Measurements from ENCODE around the gene AFG3L2. TPM values are rescaled to one million over a fixed set of nuclear protein-coding genes. Genes with fewer than 3 reads are reported as not detected.
A peak's percentile ranks its signal among the peaks of the same experiment; 100 is the strongest.

Gene AFG3L2
- total RNA-seq, 1 donor from 2014 or later, result 74.6 TPM

DNA sequence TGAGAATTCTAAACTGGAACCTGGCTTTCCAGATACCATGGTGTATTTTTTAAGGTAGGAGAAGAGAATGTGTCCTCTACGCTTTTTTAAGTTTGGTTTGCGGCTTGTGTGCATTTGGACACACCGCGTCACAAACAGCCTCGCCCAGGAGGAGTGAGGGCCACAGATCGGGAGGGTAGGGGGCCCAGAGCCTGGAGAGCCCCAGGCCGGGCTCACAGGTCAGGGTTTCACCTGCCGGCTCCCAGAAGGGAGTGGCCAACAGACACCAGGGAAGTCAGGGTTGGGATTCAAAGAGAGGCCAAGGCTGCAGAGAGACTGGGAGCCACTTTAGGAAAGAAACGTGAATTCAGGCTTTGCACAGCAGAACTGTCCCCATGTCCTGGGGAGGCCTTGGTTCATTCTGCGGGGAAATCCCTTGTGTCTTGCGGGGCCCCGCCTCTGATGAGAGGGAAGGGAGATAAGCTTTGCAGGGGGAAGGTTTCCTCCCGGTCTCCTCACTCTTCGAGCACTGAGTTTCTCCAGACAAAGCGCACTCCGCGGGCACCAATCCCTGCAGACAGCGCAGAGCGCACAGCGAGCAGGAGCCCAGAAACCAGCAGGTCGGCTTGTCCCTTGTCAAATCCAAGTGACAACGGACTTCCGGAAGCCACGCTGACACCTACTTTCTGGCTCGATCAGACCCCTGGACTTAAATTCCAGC is 70.9 kb downstream of the AFG3L2 start:
- Mint-ChIP-seq H3K27me3 (peaks cover 35% of the 10 kb centered on the region), H3K4me3 (peak overlapping the region; percentile 85)
- DNase-seq, result no peak

GRCh38 chr18:12305211-12305610 is 71.8 kb downstream of the AFG3L2 start:
- DNase-seq, result no peak
- peaks cover 39% of the 10 kb centered on the region for H3K27me3 Mint-ChIP-seq
- no peak overlapping the region for H3K27ac Mint-ChIP-seq
- no peak overlapping the region for H3K4me3 Mint-ChIP-seq
- H3K36me3 Mint-ChIP-seq (ENCODE audit: low read depth), result peaks cover 6% of the 10 kb centered on the region
- intact Hi-C loops (cut with micrococcal nuclease), result no loop called here
- H3K9me3 Mint-ChIP-seq, result no peaks in the 10 kb centered on the region
- H3K4me1 Mint-ChIP-seq, result peaks cover 16% of the 10 kb centered on the region

More for the DNA sequence above, 70.9 kb downstream of the AFG3L2 start:
- peaks cover 16% of the 10 kb centered on the region for H3K4me1 Mint-ChIP-seq
- no peaks in the 10 kb centered on the region for H3K9me3 Mint-ChIP-seq
- peaks cover 11% of the 10 kb centered on the region for H3K36me3 Mint-ChIP-seq (ENCODE audit: low read depth)
- H3K27ac Mint-ChIP-seq, result no peak overlapping the region
- intact Hi-C loops (cut with micrococcal nuclease), result no loop called here

DNA sequence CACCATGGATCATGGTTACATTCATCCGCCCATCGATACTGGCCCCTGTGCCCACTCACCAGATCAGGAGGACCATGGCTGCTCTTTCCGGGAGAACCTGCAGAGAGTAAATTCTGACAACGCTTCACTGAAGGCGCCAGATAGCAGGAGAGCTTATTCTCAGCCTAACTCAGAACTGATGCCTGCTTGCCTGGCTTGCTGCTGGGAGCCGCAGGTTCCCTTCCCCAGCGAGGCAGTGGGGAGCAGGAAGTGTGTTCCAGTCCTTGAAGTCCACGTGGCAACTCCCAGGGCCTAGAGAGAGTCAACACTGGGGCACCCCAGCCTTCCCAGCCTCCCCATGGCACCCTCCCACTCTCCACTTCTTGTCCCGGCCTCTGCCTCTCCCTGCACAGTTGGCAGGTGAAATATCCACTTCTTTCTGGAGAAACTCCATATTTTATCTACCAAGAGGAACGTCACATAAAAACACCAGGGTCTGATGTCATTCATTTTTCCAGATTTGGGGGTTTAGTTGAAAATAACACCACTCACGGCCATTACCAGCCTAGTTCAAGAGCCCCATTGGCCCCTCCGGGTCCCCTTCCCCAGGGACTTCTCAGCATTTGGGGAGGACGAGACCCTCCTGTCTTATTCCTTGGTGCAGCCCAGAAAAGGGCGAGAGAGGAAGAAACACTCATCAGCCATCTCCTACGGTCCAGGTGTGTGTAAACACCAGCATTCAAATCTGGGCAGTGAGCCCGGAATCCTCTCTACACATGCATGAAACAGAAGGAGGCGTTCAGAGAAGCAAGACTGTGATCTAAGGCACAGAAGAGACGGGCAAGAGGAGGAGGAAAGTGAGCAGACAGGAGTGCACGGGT is 72.4 kb downstream of the AFG3L2 start:
- intact Hi-C loops (cut with micrococcal nuclease), result no loop called here
- Mint-ChIP-seq H3K9me3 (no peaks in the 10 kb centered on the region), H3K27me3 (peaks cover 41% of the 10 kb centered on the region), H3K27ac (no peak overlapping the region), H3K4me3 (no peak overlapping the region), H3K36me3 (ENCODE audit: low read depth) (peaks cover 3% of the 10 kb centered on the region), H3K4me1 (peaks cover 13% of the 10 kb centered on the region)
- no peak for DNase-seq

GRCh38 chr18:12302391-12303147 is 74.5 kb downstream of the AFG3L2 start:
- H3K27me3 Mint-ChIP-seq, result peaks cover 36% of the 10 kb centered on the region
- H3K9me3 Mint-ChIP-seq, result no peaks in the 10 kb centered on the region
- intact Hi-C loops (cut with micrococcal nuclease), result no loop called here
- H3K27ac Mint-ChIP-seq, result no peak overlapping the region
- H3K4me3 Mint-ChIP-seq, result no peak overlapping the region
- peaks cover 9% of the 10 kb centered on the region for H3K4me1 Mint-ChIP-seq
- no peaks in the 10 kb centered on the region for H3K36me3 Mint-ChIP-seq (ENCODE audit: low read depth)
- DNase-seq, result no peak

DNA sequence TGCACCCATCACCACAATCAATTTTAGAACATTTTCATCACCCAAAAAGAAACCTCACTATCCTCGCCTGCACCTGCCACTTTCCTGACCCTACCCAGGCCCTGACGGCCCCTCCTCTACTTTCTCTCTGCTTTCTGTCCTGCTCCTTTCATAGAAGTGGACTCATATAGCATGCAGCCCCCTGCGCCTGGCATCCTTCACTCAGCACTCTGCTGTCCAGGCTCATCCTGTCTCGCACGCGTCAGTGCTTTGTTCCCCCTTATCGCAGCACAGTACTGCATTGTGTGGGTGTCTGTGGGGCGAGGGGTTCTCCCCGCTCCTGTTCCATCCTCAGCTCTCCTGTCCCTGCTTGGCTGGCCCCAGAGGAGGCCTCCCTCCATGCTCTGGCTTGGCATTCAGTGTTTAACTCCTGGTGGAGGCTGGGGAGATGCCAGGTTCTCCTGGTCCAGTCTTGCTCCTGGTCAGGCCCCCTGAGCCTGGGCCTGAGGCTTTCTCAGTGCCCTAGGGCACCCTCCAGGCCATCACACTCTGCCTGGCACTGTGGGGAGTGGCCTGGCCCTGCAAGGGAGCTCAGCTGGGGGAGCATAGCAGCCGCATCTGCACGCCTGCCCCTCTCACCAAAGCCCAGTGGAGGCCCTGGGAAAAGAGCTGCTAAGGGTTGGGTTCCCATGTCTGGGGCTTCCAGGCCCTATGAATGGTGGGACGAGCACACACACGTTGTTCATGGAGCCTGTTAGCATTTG is 75.6 kb downstream of the AFG3L2 start:
- no peak for DNase-seq
- Mint-ChIP-seq H3K27me3 (peaks cover 24% of the 10 kb centered on the region), H3K9me3 (no peaks in the 10 kb centered on the region), H3K27ac (no peak overlapping the region), H3K36me3 (ENCODE audit: low read depth) (no peaks in the 10 kb centered on the region), H3K4me1 (no peaks in the 10 kb centered on the region), H3K4me3 (no peak overlapping the region)
- intact Hi-C loops (cut with micrococcal nuclease), result no loop called here

- no peaks in the 10 kb centered on the region for H3K9me3 Mint-ChIP-seq
- no peak overlapping the region for H3K4me3 Mint-ChIP-seq
- H3K27me3 Mint-ChIP-seq, result peaks cover 12% of the 10 kb centered on the region
Measured at GRCh38 chr18:12299862-12300261, 77.2 kb downstream of the AFG3L2 start.

DNA sequence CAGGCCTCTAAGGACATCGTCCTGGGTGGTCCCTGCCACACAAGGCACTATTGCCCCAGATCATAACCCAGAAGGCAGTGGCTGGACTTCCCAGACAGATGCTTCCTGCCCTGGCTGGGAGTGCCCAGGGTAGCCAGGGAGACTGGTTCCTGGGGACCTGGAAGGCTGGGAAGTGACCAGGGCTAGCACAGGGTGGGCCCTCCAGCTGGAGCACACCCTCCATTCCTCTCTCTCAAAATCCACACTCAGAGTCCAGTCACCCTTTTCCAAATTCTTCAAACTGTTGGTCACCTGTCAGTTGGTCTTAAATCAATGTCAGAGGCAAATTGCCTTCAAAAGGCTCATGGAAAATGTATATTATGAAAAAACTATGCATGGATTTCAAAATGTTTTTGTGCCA is 80.6 kb downstream of the AFG3L2 start:
- H3K9me3 Mint-ChIP-seq, result no peaks in the 10 kb centered on the region
- intact Hi-C loops (cut with micrococcal nuclease), result no loop called here

More at GRCh38 chr18:12299862-12300261, 77.2 kb downstream of the AFG3L2 start:
- intact Hi-C loops (cut with micrococcal nuclease), result no loop called here
- DNase-seq, result no peak
- no peaks in the 10 kb centered on the region for H3K36me3 Mint-ChIP-seq (ENCODE audit: low read depth)
- no peaks in the 10 kb centered on the region for H3K4me1 Mint-ChIP-seq
- H3K27ac Mint-ChIP-seq, result no peak overlapping the region

DNA sequence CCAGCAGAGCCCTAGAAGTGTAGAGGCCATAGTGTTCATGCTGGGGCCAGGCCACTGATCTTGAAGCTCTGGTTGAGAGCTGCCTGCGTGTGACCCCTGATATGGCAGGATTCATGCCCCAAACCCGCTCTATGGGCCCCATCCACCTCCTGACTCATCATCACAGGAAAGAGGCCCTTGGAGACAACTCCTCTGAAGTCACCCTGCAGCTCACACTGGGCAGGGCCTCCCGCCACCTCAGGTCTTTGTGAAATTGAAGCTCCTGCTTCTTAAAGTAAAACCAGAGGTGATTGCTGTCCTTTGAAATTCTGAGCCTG is 81.0 kb downstream of the AFG3L2 start:
- intact Hi-C loops (cut with micrococcal nuclease), result no loop called here
- peaks cover 13% of the 10 kb centered on the region for H3K27me3 Mint-ChIP-seq
- no peaks in the 10 kb centered on the region for H3K36me3 Mint-ChIP-seq (ENCODE audit: low read depth)
- H3K4me1 Mint-ChIP-seq, result no peaks in the 10 kb centered on the region
- no peak overlapping the region for H3K27ac Mint-ChIP-seq
- H3K9me3 Mint-ChIP-seq, result no peaks in the 10 kb centered on the region
- no peak overlapping the region for H3K4me3 Mint-ChIP-seq
- no peak for DNase-seq

More for the DNA sequence above, 80.6 kb downstream of the AFG3L2 start:
- Mint-ChIP-seq H3K36me3 (ENCODE audit: low read depth) (no peaks in the 10 kb centered on the region), H3K4me1 (no peaks in the 10 kb centered on the region), H3K27me3 (peaks cover 11% of the 10 kb centered on the region), H3K27ac (no peak overlapping the region), H3K4me3 (no peak overlapping the region)
- no peak for DNase-seq

GRCh38 chr18:12295389-12296086 is 81.5 kb downstream of the AFG3L2 start:
- H3K4me3 Mint-ChIP-seq, result no peak overlapping the region
- H3K27me3 Mint-ChIP-seq, result peaks cover 10% of the 10 kb centered on the region
- H3K36me3 Mint-ChIP-seq (ENCODE audit: low read depth), result no peaks in the 10 kb centered on the region
- H3K4me1 Mint-ChIP-seq, result no peaks in the 10 kb centered on the region
- no peak for DNase-seq
- no peak overlapping the region for H3K27ac Mint-ChIP-seq
- intact Hi-C loops (cut with micrococcal nuclease), result no loop called here
- no peaks in the 10 kb centered on the region for H3K9me3 Mint-ChIP-seq

DNA sequence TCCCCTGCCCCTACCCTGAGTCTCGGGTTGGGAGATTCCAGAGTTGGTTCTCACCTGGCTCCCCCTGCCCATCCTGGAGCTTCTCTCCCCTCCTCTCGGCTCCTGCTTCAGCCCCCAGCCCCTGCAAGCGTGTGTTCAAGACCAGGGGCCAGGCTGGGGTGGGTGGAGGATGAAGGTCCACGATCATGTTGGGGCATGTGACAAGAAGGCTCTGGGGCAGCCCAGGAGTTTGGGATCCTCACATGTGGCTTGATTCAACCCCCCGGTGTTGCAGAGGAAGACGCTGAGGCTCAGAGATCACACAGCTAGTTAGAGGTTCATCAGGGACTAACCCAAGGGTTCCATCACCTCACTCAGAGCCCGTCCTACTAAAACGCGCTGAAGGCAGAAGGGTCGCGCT is 83.2 kb downstream of the AFG3L2 start:
- Mint-ChIP-seq H3K27ac (no peak overlapping the region), H3K36me3 (ENCODE audit: low read depth) (no peaks in the 10 kb centered on the region), H3K27me3 (peaks cover 15% of the 10 kb centered on the region), H3K4me3 (no peak overlapping the region), H3K4me1 (no peaks in the 10 kb centered on the region), H3K9me3 (no peaks in the 10 kb centered on the region)
- DNase-seq, result no peak
- intact Hi-C loops (cut with micrococcal nuclease), result no loop called here

GRCh38 chr18:12291690-12292089 is 85.3 kb downstream of the AFG3L2 start:
- no peaks in the 10 kb centered on the region for H3K9me3 Mint-ChIP-seq
- no peak overlapping the region for H3K4me3 Mint-ChIP-seq
- no peak for DNase-seq
- H3K4me1 Mint-ChIP-seq, result peaks cover 4% of the 10 kb centered on the region
- intact Hi-C loops (cut with micrococcal nuclease), result no loop called here
- H3K27me3 Mint-ChIP-seq, result peaks cover 30% of the 10 kb centered on the region
- no peaks in the 10 kb centered on the region for H3K36me3 Mint-ChIP-seq (ENCODE audit: low read depth)
- no peak overlapping the region for H3K27ac Mint-ChIP-seq

GRCh38 chr18:12291161-12291560 is 85.9 kb downstream of the AFG3L2 start:
- no peak for DNase-seq
- Mint-ChIP-seq H3K27me3 (peaks cover 36% of the 10 kb centered on the region), H3K4me1 (peaks cover 4% of the 10 kb centered on the region), H3K4me3 (no peak overlapping the region), H3K9me3 (no peaks in the 10 kb centered on the region), H3K27ac (no peak overlapping the region), H3K36me3 (ENCODE audit: low read depth) (no peaks in the 10 kb centered on the region)
- intact Hi-C loops (cut with micrococcal nuclease), result no loop called here

- no peak overlapping the region for H3K4me3 Mint-ChIP-seq
- H3K36me3 Mint-ChIP-seq (ENCODE audit: low read depth), result no peaks in the 10 kb centered on the region
- DNase-seq, result no peak
- peaks cover 40% of the 10 kb centered on the region for H3K27me3 Mint-ChIP-seq
- H3K4me1 Mint-ChIP-seq, result peaks cover 4% of the 10 kb centered on the region
- no peak overlapping the region for H3K27ac Mint-ChIP-seq
- intact Hi-C loops (cut with micrococcal nuclease), result no loop called here
- no peaks in the 10 kb centered on the region for H3K9me3 Mint-ChIP-seq
Measured at GRCh38 chr18:12290086-12290485, 86.9 kb downstream of the AFG3L2 start.
